ENCODE data around the gene PEMT.
"Not testable (repeated sequence)": the region's sequence is repeated elsewhere in the genome, so short reads cannot be mapped to it uniquely, and the experiment has no call there.

PEMT gene

DNA sequence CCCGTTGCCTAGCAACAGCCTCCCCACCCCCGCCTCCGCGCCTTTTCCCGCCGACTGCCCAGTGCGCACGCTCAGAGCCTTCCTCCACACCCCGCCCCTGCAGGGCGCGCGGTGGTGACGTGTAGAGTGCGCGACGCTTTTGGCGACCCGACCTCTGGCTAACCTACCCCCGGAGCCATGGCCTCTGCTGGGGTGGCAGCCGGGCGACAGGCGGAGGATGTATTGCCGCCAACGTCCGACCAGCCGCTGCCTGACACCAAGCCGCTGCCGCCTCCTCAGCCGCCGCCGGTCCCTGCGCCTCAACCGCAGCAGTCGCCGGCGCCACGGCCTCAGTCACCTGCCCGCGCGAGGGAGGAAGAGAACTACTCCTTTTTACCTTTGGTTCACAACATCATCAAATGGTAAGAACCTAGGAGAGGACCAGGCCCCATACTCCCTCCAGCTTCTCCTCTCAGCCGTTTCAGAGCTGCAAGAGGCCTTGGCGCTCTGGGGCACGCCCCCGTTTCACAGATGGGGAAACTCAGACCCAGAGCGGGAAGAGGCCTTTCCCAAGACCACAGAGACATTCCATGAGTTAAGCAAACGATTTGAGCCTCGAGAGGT, 114.5 kb downstream of the PEMT start, which contains the start of gene MED9:
Gene MED9, plus strand, starts transcription at position 136 of the 603 bp plus-strand sequence. Its CDS starts 42 bp downstream, at position 178.
- DNase-seq, result peak; percentile 96

DNA sequence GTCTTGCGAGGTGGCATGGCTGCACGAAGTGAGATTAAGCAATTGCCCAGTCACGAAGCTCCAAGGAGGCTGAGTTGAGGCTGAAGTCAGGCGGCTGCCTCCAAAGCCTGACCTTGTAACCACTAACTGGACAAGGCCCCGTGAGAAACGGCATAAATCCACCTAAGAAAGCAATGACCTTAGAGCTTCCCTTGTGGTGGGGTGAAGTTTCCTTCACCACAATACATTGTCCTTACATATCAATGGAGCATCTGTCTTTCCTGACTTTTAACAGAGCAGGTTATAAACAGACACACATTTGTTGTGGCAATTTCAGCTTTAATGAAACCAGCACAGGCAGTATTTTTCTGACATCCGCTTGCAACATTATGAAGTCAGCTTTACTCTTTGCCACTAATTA, 117.2 kb downstream of the PEMT start:
- DNase-seq, result no peak

DNA sequence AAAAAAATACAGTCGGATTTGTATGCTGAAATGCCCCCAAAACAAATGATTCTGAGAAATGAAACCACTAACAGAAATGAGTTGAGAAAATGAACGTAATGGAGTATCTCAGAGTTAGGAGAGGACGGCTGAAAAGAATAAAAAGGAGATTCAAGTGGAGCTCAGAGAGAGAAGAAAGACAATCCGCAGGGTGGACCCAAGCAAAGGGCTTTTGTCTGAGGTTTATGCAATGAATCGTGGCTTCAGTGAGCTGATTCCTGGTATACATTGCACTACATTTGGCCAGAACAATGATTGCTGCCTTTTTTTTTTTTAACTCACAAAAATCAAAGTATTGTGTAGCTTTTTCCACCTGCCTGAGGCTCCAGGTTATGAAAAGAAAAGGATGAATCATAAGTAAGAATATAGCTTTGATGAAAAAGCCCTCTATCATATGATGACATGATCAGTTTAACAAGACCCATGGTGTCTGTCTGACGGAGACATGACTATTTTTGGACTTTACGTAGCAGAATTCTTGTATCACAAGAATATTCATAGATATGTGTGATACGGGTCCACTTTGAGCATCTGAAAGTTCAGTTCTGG, 119.1 kb downstream of the PEMT start:
- DNase-seq, result no peak

DNA sequence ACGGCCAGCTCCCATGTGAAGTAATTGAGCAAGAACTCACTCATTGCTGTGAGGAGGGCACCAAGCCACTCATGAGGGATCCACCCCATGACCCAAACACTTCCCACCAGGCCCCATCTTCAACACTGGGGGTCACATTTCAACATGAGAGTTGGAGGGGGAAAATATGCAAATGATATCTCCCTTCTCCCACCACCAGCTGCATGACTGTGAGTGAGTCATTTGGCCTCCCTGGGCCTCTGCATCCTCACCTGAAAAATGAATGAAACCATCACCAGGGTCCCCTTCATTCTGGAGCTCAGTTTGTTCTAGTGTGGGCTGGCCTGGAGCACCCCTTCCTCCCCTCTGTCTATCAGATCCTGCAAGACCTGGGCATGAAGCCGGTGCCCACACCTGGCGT, 121.5 kb downstream of the PEMT start:
- DNase-seq, result no peak

DNA sequence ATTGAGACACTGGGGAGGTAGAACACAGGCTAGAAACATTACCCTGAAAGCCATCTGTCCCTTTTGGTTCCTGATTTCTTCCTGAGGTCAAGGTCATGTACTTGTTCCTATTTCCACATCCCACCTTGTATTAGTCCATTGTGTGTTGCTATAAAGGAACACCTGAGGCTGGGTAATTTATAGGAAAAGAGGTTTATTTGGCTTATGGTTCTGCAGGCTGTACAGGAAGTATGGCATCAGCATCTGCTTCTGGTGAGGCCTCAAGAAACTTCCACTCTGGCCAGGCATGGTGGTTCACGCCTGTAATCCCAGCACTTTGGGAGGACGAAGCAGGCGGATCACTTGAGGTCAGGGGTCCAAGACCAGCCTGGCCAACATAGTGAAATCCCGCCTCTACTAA, 122.2 kb downstream of the PEMT start:
- no peak for DNase-seq

DNA sequence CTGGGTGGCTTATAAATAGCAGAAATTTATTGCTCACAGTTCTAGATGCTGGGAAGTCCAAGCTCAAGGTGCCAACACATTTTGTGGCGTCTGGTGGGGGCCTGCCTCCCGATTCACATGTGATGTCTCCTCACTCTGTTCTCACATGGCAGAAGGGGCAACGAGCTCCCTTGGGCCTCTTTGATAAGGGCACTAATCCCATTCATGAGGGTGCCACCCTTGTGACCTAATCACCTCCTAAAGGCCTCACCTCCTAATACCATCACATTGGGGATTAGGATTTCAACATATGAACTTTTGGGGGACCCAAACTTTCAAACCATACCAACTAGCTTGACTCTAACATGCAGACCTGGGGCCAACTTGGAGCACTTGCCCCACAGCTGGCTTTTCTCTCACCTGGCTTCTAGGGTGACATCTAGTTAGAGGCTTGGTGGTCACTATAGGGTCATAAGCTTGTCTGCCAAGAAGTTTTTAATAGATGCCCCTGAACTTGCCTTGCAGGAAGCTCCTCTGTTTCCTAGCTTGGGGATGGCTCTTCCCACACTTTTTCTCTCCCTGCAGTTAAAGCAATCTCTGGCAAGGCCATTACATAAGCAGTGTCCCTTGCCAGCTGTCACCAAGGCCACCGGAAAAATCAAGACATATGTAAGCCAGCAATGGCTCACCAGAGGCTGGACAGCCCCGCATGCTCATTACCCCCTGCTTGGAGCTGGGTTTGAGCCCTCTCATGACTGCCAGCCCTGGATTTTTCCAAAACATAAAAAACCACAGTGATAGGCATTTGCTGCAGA, 123.1 kb downstream of the PEMT start:
- DNase-seq, result no peak

DNA sequence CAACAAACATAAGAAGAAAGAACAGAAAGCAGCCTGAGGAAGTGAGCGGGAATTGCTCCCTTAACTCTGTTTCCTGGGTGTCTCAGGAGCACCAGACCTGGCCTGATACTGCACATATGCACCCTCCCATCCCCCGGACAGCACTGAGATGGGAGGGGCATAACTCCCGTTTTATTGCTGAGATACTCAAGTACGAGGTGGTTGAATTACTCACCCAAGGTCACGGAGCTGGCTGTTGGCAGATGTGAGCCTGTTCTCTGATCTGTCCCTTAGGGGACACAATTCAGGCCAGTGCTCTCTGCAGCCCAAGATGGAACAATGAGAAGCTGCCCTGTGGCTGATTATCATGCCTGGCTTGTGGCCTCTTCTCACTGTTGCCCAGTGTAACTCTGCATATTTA, 123.8 kb downstream of the PEMT start:
- no peak for DNase-seq

DNA sequence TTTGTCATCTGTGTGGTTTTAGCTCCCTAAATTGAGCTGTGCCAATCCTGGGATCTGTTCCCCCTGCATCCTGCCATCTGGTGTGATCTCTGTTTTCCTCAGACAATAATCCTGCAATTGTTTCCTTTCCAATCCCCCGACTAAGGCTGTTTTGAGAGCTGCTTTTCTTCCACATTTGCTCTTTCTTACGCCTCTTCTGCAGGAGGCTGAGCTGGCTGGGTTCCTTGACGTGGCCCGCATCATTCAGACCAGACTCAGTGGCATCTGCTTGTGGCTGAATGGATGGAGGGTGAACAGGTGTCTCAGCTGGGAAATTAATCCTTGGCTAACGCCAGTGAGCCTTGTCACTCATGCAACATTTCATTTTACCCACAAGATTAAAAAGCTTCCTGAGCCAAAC, 124.5 kb downstream of the PEMT start:
- no peak for DNase-seq

DNA sequence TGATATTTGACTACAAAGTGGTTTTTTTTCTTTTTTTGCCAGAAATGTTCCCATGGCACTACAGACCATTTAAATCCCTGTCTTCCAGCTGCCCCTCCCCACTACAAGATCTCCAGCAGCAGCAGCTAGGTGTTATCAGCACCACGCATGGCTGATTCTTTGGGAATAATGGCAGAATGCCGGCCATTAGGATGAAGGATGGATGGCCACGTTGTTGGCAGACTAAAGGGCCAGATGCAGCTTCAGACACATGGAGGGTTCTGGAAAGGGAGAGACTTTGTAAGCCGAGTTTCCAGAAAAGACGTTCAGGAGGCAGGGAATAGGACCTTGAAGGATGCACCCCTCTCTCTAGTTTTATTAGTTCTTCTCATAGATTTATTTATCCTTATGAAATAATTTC, 125.0 kb downstream of the PEMT start:
- no peak for DNase-seq

DNA sequence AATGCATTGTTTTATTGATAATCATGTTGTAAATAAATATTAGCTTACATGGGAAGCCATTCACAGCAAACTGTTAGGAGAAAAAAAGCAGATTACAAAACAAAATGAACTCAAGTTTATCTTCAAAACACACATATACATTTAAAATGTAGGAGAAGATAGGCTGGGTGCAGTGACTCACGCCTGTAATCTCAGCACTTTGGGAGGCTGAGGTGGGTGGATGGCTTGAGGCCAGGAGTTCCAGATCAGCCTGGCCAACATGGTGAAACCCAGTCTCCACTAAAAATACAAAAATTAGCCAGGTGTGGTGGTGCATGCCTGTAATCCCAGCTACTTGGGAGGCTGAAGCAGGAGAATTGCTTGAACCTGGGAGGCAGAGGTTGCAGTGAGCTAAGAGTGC, 125.6 kb downstream of the PEMT start:
- not testable (repeated sequence) for DNase-seq

DNA sequence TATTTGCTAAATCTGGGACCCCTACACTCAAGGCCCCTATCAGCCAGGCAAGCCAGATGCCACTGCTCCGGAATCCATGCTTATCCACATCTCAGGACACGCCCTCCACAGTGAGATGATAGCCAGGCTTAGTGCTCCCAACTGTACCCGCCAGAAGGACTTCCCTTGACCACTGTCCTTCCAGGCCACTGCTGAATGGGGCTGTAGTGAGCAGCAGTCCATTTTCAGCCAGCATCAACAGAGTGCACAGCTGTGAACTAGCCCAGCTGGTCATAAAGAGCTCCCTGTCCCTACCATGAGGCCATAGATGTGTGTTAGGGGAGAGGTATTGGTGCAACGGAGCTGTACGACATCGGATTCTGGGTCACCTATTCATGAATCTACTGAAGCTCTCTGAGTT, 127.7 kb downstream of the PEMT start:
- no peak for DNase-seq

DNA sequence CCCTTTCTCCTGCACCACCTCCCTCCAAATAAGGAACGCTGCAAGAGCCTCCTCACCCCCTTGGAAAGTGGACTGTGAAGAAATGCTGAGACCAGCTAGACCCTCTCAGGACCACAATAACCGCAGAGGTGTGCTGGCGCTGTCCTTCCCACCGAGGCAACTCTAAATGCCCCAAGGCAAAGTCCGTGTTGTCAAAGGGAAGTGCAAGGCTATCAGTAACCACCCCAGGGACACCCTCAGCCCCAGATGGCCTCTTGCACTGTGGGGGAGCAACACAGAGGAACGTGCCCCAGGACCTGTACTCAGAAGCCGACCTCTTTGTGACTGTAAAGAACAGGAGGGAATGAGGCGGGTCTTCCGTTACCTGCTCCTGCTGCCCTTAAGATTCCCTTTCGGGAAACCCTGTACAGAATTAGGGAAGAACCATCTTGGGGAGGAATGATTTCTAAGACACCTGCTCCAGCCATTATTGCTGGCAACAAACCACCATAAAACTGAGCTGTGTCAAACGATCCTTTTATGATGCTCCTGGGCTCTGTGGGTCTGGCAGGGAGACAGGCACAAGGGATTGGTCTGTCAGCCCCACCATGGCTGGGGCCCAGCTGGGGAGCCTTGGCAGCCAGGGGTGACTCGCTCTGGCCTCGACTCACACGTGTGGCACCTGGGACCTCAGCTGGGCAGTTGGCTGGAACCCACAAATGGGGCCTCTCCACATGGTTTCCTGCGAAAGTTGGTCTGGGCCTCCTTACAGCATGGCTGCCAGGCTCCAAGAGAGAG, 129.3 kb downstream of the PEMT start:
- DNase-seq, result no peak

DNA sequence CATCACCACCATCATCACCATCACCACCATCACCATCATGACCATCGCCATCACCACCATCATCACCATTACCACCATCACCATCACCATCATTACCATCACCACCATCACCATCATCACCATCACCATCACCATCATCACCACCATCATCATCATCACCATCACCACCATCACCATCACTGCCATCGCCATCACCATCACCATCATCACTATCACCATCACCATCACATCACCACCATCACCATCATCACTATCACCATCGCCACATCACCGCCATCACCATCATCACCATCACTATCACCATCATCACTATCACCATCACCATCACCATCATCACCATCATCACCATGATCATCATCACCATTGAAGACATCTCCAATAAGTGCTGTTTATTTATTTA, 131.5 kb downstream of the PEMT start:
- no peak for DNase-seq

DNA sequence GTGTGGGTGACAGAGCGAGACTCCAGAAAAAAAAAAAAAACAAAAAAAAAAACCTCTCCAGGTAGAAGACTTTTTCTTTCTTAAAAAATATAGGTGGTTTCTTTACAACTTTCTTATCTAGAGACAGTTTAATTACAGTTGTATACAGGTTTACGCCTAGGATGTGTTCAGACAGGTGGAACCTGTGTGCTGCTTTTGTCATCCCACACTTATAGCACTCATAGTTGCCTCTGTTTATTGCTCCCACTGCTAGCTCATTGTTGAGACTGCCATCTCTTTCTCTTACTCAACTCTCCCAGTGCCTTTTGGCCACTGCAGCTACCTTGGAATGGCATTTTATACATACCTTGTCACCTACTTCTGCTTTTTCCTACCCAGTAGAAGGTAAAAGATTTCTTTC, 133.8 kb downstream of the PEMT start:
- no peak for DNase-seq

DNA sequence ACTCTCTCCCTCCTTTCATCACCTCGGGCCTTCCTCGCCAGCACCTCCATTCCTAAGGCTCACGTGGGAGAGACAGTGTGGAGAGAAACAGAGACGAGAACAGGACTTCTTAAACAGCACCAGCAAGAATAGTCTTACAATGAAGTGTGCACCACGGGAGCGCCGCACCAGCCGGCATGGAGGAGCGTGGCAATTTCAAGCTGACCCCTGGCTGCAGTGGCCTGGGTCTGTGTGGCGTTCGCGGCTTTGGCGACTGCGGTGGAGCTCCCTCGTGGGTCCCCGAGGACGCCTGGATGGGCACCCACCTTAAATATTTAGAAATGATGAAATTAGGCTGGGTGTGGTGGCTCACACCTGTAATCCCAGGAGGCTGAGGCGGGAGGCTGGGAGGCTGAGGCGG, 135.3 kb downstream of the PEMT start:
- DNase-seq, result no peak

Data from hematopoietic multipotent progenitor cell treated with erythropoietin and hydrocortisone succinate and interleukin-3 and kit ligand, for 4 days (in vitro differentiated cells).